HL-60 (cell line): ENCODE measurements around the gene POMT2.
"Not testable (repeated sequence)": the region's sequence is repeated elsewhere in the genome, so short reads cannot be mapped to it uniquely, and the experiment has no call there.

Experiments
- DNase-seq, 2 experiments: peaks; one replicate each; pipeline ENCODE4 v3.0.0-alpha.2; 2010 to 2020; ENCODE audit warnings: low read depth in 1 of 2, low spot score in 1 of 2
- H3K27ac ChIP-seq: fragments of 250-450 bp; sonication (Bioruptor Pico); replicated peaks from 2 replicates; pipeline ENCODE4 v1.5.1; 2020; ENCODE audit warnings: mild to moderate bottlenecking, moderate library complexity
- H3K27me3 ChIP-seq: fragments of 250-450 bp; sonication (Bioruptor Pico); 2 replicates; pipeline ENCODE4 v1.5.1; 2021; ENCODE audit warnings: mild to moderate bottlenecking, moderate library complexity; ENCODE audit not compliant: insufficient read depth, poor library complexity, severe bottlenecking
- H3K4me3 ChIP-seq: replicated peaks from 2 replicates; pipeline ENCODE4 v1.5.1; 2011; ENCODE audit warnings: mild to moderate bottlenecking, control low read depth, low read length; ENCODE audit not compliant: insufficient read depth
- CTCF ChIP-seq: IDR thresholded peaks from one replicate; pipeline ENCODE4 v1.5.1; 2011; ENCODE audit warnings: low read length, control low read depth, inconsistent platforms; ENCODE audit not compliant: insufficient read depth
- GABPA ChIP-seq: IDR thresholded peaks from 2 replicates; pipeline ENCODE4 v1.6.1; 2012; ENCODE audit warnings: low read depth
- POLR2AphosphoS5 ChIP-seq: IDR thresholded peaks from 2 replicates; pipeline ENCODE4 v1.6.1; 2012; ENCODE audit warnings: low read depth
- REST ChIP-seq: IDR thresholded peaks from 2 replicates; pipeline ENCODE4 v1.6.1; 2012; ENCODE audit warnings: low read depth; ENCODE audit not compliant: insufficient replicate concordance
- SPI1 ChIP-seq: IDR thresholded peaks from 2 replicates; pipeline ENCODE4 v1.6.1; 2012; ENCODE audit warnings: low read depth, mild to moderate bottlenecking, borderline replicate concordance

POMT2 gene

GRCh38 chr14:77338302-77338701 lies 17.6 kb upstream of the POMT2 start:
- TF ChIP-seq GABPA, result no peak
- no peak for TF ChIP-seq SPI1
- TF ChIP-seq REST, result no peak
- TF ChIP-seq POLR2AphosphoS5, result no peak
- TF ChIP-seq CTCF, result no peak
- no peak overlapping the region for H3K4me3 ChIP-seq
- no peak for DNase-seq
- H3K27ac ChIP-seq, result no peak overlapping the region
- no peaks in the 10 kb centered on the region for H3K27me3 ChIP-seq

GRCh38 chr14:77337880-77338279 lies 17.2 kb upstream of the POMT2 start:
- DNase-seq, result no peak
- Histone ChIP-seq H3K27ac (no peak overlapping the region), H3K4me3 (no peak overlapping the region), H3K27me3 (no peaks in the 10 kb centered on the region)
- TF ChIP-seq REST (no peak), CTCF (no peak), POLR2AphosphoS5 (no peak), SPI1 (no peak), GABPA (no peak)

- not testable (repeated sequence) for H3K27me3 ChIP-seq, DNase-seq, H3K27ac ChIP-seq, H3K4me3 ChIP-seq
Measured at GRCh38 chr14:77337255-77337654, 16.6 kb upstream of the POMT2 start.

- TF ChIP-seq SPI1 (no peak), CTCF (no peak), POLR2AphosphoS5 (no peak), GABPA (no peak), REST (no peak)
- no peaks in the 10 kb centered on the region for H3K27me3 ChIP-seq
- H3K27ac ChIP-seq, result no peak overlapping the region
- no peak overlapping the region for H3K4me3 ChIP-seq
- DNase-seq, result no peak
Measured at GRCh38 chr14:77335576-77335975, 14.9 kb upstream of the POMT2 start.
